Inflammatory macrophage (primary cell): ENCODE data around the gene SYNE1.
"Not testable (repeated sequence)": the region's sequence is repeated elsewhere in the genome, so short reads cannot be mapped to it uniquely, and the experiment has no call there.

Experiments
- DNase-seq, 2 donors: peaks; one replicate each; pipeline ENCODE4 v3.0.0-alpha.2; 2020 to 2022

SYNE1 gene

GRCh38 chr6:152630832-152631231 is 6.3 kb downstream of the SYNE1 start:
- no peak for DNase-seq

GRCh38 chr6:152625213-152625612 is 11.9 kb downstream of the SYNE1 start:
- DNase-seq, result peak in 1 of 2 donors; percentile 2

GRCh38 chr6:152614776-152615175 is 22.4 kb downstream of the SYNE1 start:
- not testable (repeated sequence) for DNase-seq

GRCh38 chr6:152609125-152609670 is 28.0 kb downstream of the SYNE1 start:
- DNase-seq, result no peak

- DNase-seq, result no peak
Measured at GRCh38 chr6:152605941-152606340, 31.2 kb downstream of the SYNE1 start.

GRCh38 chr6:152605342-152605741 is 31.8 kb downstream of the SYNE1 start:
- DNase-seq, result no peak

- DNase-seq, result no peak
Measured at GRCh38 chr6:152603911-152604310, 33.3 kb downstream of the SYNE1 start.

GRCh38 chr6:152600022-152600421 is 37.1 kb downstream of the SYNE1 start:
- DNase-seq, result no peak

GRCh38 chr6:152598901-152599537 is 38.1 kb downstream of the SYNE1 start:
- DNase-seq, result no peak

GRCh38 chr6:152598421-152598820 is 38.7 kb downstream of the SYNE1 start:
- DNase-seq, result peak; percentile 47 to 56

- no peak for DNase-seq
Measured at GRCh38 chr6:152596726-152597125, 40.4 kb downstream of the SYNE1 start.

- peak in 1 of 2 donors; percentile 26 for DNase-seq
Measured at GRCh38 chr6:152595499-152595898, 41.7 kb downstream of the SYNE1 start.

- no peak for DNase-seq
Measured at GRCh38 chr6:152594701-152595100, 42.5 kb downstream of the SYNE1 start.

- peak; percentile 6 to 54 for DNase-seq
Measured at GRCh38 chr6:152588456-152588855, 48.7 kb downstream of the SYNE1 start.

GRCh38 chr6:152587473-152587872 is 49.7 kb downstream of the SYNE1 start:
- peak; percentile 69 to 82 for DNase-seq

- no peak for DNase-seq
Measured at GRCh38 chr6:152585236-152585635, 51.9 kb downstream of the SYNE1 start.

- no peak for DNase-seq
Measured at GRCh38 chr6:152583888-152584287, 53.3 kb downstream of the SYNE1 start.

GRCh38 chr6:152576525-152576924 is 60.6 kb downstream of the SYNE1 start:
- no peak for DNase-seq

GRCh38 chr6:152575621-152576150 is 61.5 kb downstream of the SYNE1 start:
- DNase-seq, result peak; percentile 42 to 74

GRCh38 chr6:152575161-152575560 is 62.0 kb downstream of the SYNE1 start:
- DNase-seq, result no peak

- no peak for DNase-seq
Measured at GRCh38 chr6:152573762-152574161, 63.4 kb downstream of the SYNE1 start.

GRCh38 chr6:152572338-152573088 is 64.6 kb downstream of the SYNE1 start:
- DNase-seq, result no peak

GRCh38 chr6:152571943-152572337 is 65.2 kb downstream of the SYNE1 start:
- no peak for DNase-seq

- no peak for DNase-seq
Measured at GRCh38 chr6:152571089-152571488, 66.1 kb downstream of the SYNE1 start.
